Colonic mucosa (tissue), 4 donors: ENCODE data around the gene SMARCA2. TPM values are rescaled to one million over a fixed set of nuclear protein-coding genes. Genes with fewer than 3 reads are reported as not detected.

Source experiments
- DNase-seq: peaks from one replicate; pipeline ENCODE4 v3.0.0-alpha.2; 2020
- H3K27ac ChIP-seq: fragments of 200-600 bp; one replicate; pipeline ENCODE4 v1.8.0; 2021
- H3K27me3 ChIP-seq: fragments of 200-600 bp; one replicate; pipeline ENCODE4 v1.8.0; 2021
- H3K36me3 ChIP-seq: fragments of 200-600 bp; one replicate; pipeline ENCODE4 v1.8.0; 2021
- H3K4me1 ChIP-seq: fragments of 200-600 bp; one replicate; pipeline ENCODE4 v1.8.0; 2021; ENCODE audit warnings: mild to moderate bottlenecking
- H3K4me3 ChIP-seq: fragments of 200-600 bp; one replicate; pipeline ENCODE4 v1.8.0; 2021
- H3K9ac ChIP-seq, 2 donors: one replicate each; pipeline ENCODE4 v1.7.0; 2013; ENCODE audit warnings: control low read depth in 2 of 2, low read depth in 2 of 2, low read length in 2 of 2
- H3K9me3 ChIP-seq: fragments of 200-600 bp; one replicate; pipeline ENCODE4 v1.8.0; 2021
- intact Hi-C: fragments of 100-400 bp; cut with DNase I; formaldehyde crosslinking; loops from one replicate; pipeline ENCODE4 v1.14.1; 2022
- total RNA-seq, 2 donors: library from RNA; stranded (reverse); fragmentation: NEBNext Ultra II Directional in 1 of 2; extraction: Animal tissue kit (Norgen Biotek cat#: 25700) in 1 of 2; gene quantifications; one replicate each; pipeline ENCODE4 v1.2.1, GENCODE V29; 2021
- TF ChIP-seq, protein P1 (sequence below): fragments of 200-600 bp; IDR thresholded peaks from one replicate; pipeline ENCODE4 v1.8.0; 2022; ENCODE audit warnings: antibody characterized with exemption, mild to moderate bottlenecking
- donor health status: healthy.
- donor health status: DM: no; HTN: no; CAD: no.
- donor health status: DM: no; HTN: no; CAD: no.

Gene SMARCA2
- total RNA-seq, 2 donors from 2014 or later = 89.4 to 97.0 TPM

DNA sequence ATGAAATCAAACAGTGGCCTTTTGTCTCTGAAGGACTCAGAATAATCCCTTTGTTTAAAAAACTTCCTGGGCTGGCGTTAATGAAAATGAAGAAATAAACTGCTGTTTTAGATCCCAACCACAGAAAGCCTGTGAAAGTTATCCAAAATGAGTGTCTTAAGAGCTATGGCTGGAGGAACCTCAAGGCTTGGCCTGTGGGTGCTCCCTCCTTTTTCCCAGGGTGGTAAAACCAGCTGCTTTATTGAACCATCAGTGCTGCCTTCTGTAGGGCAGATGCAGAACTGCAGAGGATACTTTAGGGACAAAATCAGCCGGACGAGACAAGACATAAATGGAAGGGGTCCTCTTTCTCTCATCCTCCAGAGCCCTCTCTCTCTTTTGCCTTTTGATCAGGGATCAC, 100.9 kb downstream of the SMARCA2 start:
- Histone ChIP-seq H3K4me1 (no peaks in the 10 kb centered on the region), H3K36me3 (no peaks in the 10 kb centered on the region), H3K27ac (no peak overlapping the region), H3K9me3 (no peaks in the 10 kb centered on the region), H3K9ac (no peak overlapping the region), H3K4me3 (no peak overlapping the region), H3K27me3 (no peaks in the 10 kb centered on the region)
- DNase-seq = no peak
- TF ChIP-seq, protein P1, sequence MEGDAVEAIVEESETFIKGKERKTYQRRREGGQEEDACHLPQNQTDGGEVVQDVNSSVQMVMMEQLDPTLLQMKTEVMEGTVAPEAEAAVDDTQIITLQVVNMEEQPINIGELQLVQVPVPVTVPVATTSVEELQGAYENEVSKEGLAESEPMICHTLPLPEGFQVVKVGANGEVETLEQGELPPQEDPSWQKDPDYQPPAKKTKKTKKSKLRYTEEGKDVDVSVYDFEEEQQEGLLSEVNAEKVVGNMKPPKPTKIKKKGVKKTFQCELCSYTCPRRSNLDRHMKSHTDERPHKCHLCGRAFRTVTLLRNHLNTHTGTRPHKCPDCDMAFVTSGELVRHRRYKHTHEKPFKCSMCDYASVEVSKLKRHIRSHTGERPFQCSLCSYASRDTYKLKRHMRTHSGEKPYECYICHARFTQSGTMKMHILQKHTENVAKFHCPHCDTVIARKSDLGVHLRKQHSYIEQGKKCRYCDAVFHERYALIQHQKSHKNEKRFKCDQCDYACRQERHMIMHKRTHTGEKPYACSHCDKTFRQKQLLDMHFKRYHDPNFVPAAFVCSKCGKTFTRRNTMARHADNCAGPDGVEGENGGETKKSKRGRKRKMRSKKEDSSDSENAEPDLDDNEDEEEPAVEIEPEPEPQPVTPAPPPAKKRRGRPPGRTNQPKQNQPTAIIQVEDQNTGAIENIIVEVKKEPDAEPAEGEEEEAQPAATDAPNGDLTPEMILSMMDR = no peak
- intact Hi-C loops = no loop called here

DNA sequence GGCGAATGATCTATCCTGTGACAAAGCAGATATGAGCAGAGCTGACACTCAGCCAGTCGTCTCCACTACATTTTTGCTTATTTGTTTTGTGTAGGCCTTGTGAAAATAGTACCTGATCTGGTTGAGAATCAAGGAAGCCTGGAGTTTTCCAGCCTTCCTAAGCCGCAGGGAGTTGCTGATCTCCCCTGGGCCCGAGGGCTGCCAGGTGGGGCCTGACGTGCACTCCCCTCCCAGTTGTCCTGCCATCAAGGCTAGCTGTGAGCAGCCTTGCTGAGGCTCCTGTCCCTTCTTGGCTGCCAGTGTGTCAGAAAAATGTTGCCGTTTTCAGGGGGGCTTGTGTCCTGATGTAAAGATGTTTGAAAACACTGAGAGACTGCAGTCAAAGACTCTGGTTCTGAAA, 102.4 kb downstream of the SMARCA2 start:
- no peak for DNase-seq
- H3K36me3 ChIP-seq = no peaks in the 10 kb centered on the region
- TF ChIP-seq, protein P1 = no peak

DNA sequence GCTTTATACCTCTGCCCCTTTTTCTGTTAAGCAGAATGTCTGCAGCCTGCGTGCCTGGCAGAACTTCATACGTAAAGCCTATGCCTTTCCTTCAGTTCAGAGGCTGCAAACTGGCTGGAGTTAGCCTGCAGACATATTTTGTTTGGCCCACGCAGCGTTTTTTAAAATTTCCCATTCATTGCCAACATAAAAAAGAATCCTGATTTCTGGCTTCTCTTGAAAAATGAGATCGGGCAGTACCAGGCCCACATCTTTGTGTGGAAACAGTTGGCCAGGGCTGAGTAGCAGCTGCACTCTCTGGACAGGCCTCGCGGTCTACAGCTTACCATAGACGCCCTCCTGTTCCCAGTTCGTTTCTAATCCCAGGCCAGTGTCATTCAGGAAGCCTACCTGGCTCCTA, 104.4 kb downstream of the SMARCA2 start:
- Histone ChIP-seq H3K27ac (no peak overlapping the region), H3K9ac (no peak overlapping the region), H3K9me3 (no peaks in the 10 kb centered on the region), H3K4me3 (no peak overlapping the region), H3K36me3 (no peaks in the 10 kb centered on the region), H3K4me1 (no peaks in the 10 kb centered on the region), H3K27me3 (no peaks in the 10 kb centered on the region)
- TF ChIP-seq, protein P1 = no peak
- DNase-seq = no peak
- intact Hi-C loops = no loop called here

More for the DNA sequence above, 102.4 kb downstream of the SMARCA2 start:
- Histone ChIP-seq H3K4me3 (no peak overlapping the region), H3K9ac (no peak overlapping the region), H3K27me3 (no peaks in the 10 kb centered on the region), H3K9me3 (no peaks in the 10 kb centered on the region), H3K27ac (no peak overlapping the region), H3K4me1 (no peaks in the 10 kb centered on the region)
- intact Hi-C loops = no loop called here

DNA sequence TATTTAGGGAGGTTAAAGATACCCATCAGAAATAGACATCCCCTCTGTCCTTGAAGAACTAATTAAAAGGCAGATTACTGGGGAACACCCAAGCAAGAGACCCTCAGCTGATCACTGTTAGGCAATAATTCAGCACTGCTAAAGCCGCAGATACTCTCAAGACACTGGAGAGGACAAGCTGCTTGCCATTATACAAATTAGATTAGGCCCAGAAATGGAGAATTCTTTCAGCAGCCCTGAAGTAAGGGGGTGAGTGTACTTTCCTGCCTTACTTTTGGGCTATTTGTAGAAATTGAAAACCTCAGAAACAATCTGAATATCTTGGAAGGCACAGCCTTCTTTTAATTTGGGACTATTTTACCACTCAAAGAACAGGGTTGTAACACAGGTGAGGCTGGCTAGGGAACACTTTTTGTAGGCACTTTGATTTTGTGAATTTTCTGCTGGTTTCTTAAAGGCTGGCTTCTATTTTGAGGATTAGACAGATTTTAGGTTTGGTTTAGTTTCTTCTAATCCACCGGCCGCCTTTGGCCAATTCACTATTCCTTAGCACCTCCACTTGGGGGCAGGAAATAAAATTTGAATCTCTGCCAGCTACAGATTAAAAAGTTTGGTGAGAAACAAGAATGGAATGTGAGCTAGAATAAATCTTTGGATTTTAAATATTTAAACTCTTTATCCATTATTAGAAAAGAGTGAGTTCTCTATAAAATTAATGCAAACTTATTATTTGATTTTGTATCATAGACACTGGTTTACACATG, 106.0 kb downstream of the SMARCA2 start:
- Histone ChIP-seq H3K9me3 (no peaks in the 10 kb centered on the region), H3K27me3 (no peaks in the 10 kb centered on the region), H3K36me3 (no peaks in the 10 kb centered on the region), H3K4me1 (no peaks in the 10 kb centered on the region), H3K4me3 (no peak overlapping the region), H3K9ac (no peak overlapping the region), H3K27ac (no peak overlapping the region)
- no peak for DNase-seq
- TF ChIP-seq, protein P1 = no peak
- intact Hi-C loops = loop anchor here (10.0 kb wide), 1 partner anchor 704 kb away; no protein-coding TSS in a partner anchor

DNA sequence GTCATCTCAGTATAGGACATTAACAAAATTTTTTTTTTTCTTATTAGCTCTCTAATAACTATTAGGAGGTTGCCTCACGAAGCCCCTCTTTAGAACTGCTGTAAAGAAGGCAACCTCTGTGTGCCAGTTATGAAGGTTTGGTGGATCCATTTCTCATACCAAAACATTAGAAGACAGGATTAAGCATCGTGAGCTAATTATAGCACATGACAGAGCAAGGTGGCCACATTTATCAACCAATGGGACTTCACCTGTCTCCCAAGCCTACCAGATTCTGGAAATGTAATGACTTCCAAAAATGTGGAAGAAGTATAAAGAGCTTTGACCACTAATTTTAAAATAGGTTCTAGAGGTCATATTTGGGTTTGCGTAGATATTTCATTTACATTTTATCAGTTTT, 107.2 kb downstream of the SMARCA2 start:
- no peak for DNase-seq
- Histone ChIP-seq H3K4me1 (no peaks in the 10 kb centered on the region), H3K27ac (no peak overlapping the region), H3K36me3 (no peaks in the 10 kb centered on the region), H3K27me3 (no peaks in the 10 kb centered on the region), H3K4me3 (no peak overlapping the region), H3K9ac (no peak overlapping the region), H3K9me3 (no peaks in the 10 kb centered on the region)
- TF ChIP-seq, protein P1 = no peak
- intact Hi-C loops = loop anchor here (10.0 kb wide), 1 partner anchor 703 kb away; no protein-coding TSS in a partner anchor
